Measurements from ENCODE around the gene SIX4.

GRCh38 chr14:60732840-60733483 is 8.8 kb upstream of the SIX4 start:
- no peak for TF ChIP-seq SIX5 (IDR thresholded peaks at IDR 0.05; ENCODE audit: borderline replicate concordance in 1 of 2, insufficient read depth in 1 of 2, low read depth in 1 of 2, low read length in 2 of 2)
- no peak for TF ChIP-seq ETS2 (tag; IDR thresholded peaks at IDR 0.05; ENCODE audit: borderline replicate concordance, poor library complexity, severe bottlenecking)
- TF ChIP-seq, protein P1, sequence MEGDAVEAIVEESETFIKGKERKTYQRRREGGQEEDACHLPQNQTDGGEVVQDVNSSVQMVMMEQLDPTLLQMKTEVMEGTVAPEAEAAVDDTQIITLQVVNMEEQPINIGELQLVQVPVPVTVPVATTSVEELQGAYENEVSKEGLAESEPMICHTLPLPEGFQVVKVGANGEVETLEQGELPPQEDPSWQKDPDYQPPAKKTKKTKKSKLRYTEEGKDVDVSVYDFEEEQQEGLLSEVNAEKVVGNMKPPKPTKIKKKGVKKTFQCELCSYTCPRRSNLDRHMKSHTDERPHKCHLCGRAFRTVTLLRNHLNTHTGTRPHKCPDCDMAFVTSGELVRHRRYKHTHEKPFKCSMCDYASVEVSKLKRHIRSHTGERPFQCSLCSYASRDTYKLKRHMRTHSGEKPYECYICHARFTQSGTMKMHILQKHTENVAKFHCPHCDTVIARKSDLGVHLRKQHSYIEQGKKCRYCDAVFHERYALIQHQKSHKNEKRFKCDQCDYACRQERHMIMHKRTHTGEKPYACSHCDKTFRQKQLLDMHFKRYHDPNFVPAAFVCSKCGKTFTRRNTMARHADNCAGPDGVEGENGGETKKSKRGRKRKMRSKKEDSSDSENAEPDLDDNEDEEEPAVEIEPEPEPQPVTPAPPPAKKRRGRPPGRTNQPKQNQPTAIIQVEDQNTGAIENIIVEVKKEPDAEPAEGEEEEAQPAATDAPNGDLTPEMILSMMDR (IDR thresholded peaks at IDR 0.05 in 2 of 3, conservative IDR thresholded peaks at IDR 0.05 in 1 of 3; ENCODE audit: insufficient read depth in 2 of 3, low read depth in 1 of 3, low read length in 3 of 3), result no peak
- no peak for TF ChIP-seq ZNF274 (IDR thresholded peaks at IDR 0.05; ENCODE audit: borderline replicate concordance, low read depth, low read length)
- no peak for TF ChIP-seq TAF1 (IDR thresholded peaks at IDR 0.05; ENCODE audit: control insufficient read depth, extremely low read depth, insufficient read depth, low read length, severe bottlenecking)
- TF ChIP-seq, protein P2, sequence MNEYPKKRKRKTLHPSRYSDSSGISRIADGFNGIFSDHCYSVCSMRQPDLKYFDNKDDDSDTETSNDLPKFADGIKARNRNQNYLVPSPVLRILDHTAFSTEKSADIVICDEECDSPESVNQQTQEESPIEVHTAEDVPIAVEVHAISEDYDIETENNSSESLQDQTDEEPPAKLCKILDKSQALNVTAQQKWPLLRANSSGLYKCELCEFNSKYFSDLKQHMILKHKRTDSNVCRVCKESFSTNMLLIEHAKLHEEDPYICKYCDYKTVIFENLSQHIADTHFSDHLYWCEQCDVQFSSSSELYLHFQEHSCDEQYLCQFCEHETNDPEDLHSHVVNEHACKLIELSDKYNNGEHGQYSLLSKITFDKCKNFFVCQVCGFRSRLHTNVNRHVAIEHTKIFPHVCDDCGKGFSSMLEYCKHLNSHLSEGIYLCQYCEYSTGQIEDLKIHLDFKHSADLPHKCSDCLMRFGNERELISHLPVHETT (CRISPR knock-in tag; conservative IDR thresholded peaks at IDR 0.05 in 1 of 2, IDR thresholded peaks at IDR 0.05 in 1 of 2), result no peak
- no peak for TF ChIP-seq RFX5 (IDR thresholded peaks at IDR 0.05; ENCODE audit: low read depth, low read length)
- no peak for TF ChIP-seq HNRNPK (IDR thresholded peaks at IDR 0.05; ENCODE audit: low read depth, low read length, poor library complexity, severe bottlenecking)
- TF ChIP-seq TAF15 (IDR thresholded peaks at IDR 0.05; ENCODE audit: low read depth, low read length), result no peak
- no peak for TF ChIP-seq NCOA6 (IDR thresholded peaks at IDR 0.05)

All from K562 (cell line).